Measurements from ENCODE around the gene PSMA5. TPM values are rescaled to one million over a fixed set of nuclear protein-coding genes. Genes with fewer than 3 reads are reported as not detected.

Gene PSMA5
- total RNA-seq, 1 donor from 2014 or later: 143 TPM

DNA sequence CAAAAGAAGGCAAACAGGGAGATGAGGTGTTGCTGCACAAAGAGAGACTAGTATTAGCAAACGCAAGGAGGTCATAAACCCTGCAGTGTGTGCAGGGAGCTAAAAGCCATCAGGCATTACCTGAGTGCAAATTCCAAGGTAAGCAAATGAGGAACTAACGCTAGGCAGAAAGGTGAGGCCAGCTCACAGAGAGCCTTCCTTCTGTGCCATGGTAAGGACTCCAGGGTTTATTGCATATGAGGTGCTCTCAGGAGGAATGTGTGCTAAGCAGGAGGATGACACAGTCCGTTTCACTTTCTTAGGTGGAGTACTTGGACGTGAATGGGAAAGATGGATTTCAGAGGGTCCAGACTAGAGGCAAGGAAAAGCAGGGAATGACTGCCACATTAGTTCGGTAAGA is 74.8 kb downstream of the PSMA5 start:
- FAIRE-seq (no peak), DNase-seq (ENCODE audit: low read depth) (no peak)
- H2AFZ ChIP-seq (ENCODE audit: low read depth, low read length): no peak overlapping the region
- H3K9me3 ChIP-seq (ENCODE audit: insufficient read depth, low read depth, low read length): no peaks in the 10 kb centered on the region
- Mint-ChIP-seq H3K9me3 (ENCODE audit: unreplicated experiment) (no peaks in the 10 kb centered on the region), H3K4me3 (ENCODE audit: unreplicated experiment) (no peak overlapping the region), H3K4me1 (ENCODE audit: low read depth, unreplicated experiment) (no peaks in the 10 kb centered on the region), H3K27me3 (ENCODE audit: low read depth, unreplicated experiment) (no peaks in the 10 kb centered on the region), H3K36me3 (ENCODE audit: low read depth, unreplicated experiment) (peaks cover 23% of the 10 kb centered on the region), H3K27ac (ENCODE audit: unreplicated experiment) (no peak overlapping the region)
- no peaks in the 10 kb centered on the region for H3K4me1 ChIP-seq (ENCODE audit: insufficient read depth, low read length)
- H3K36me3 ChIP-seq (ENCODE audit: insufficient read depth, low read length): peaks cover 14% of the 10 kb centered on the region
- H3K27me3 ChIP-seq (ENCODE audit: insufficient read depth, low read length): no peaks in the 10 kb centered on the region
- no peak overlapping the region for H3K4me2 ChIP-seq (ENCODE audit: low read length)
- no peaks in the 10 kb centered on the region for H4K20me1 ChIP-seq (ENCODE audit: insufficient read depth, low read length)
- H3K79me2 ChIP-seq (ENCODE audit: insufficient read depth, low read length): no peaks in the 10 kb centered on the region
- H3K27ac ChIP-seq (ENCODE audit: low read depth, low read length): no peak overlapping the region
- TF ChIP-seq, protein P1, sequence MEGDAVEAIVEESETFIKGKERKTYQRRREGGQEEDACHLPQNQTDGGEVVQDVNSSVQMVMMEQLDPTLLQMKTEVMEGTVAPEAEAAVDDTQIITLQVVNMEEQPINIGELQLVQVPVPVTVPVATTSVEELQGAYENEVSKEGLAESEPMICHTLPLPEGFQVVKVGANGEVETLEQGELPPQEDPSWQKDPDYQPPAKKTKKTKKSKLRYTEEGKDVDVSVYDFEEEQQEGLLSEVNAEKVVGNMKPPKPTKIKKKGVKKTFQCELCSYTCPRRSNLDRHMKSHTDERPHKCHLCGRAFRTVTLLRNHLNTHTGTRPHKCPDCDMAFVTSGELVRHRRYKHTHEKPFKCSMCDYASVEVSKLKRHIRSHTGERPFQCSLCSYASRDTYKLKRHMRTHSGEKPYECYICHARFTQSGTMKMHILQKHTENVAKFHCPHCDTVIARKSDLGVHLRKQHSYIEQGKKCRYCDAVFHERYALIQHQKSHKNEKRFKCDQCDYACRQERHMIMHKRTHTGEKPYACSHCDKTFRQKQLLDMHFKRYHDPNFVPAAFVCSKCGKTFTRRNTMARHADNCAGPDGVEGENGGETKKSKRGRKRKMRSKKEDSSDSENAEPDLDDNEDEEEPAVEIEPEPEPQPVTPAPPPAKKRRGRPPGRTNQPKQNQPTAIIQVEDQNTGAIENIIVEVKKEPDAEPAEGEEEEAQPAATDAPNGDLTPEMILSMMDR (IDR thresholded peaks at IDR 0.05; ENCODE audit: insufficient read depth, low read depth, low read length): no peak
- TF ChIP-seq EZH2 (IDR thresholded peaks at IDR 0.05; ENCODE audit: insufficient read depth, low read length): no peak
- H3K4me3 ChIP-seq (ENCODE audit: insufficient read depth, low read depth, low read length): no peak overlapping the region
- H3K9ac ChIP-seq (ENCODE audit: low read length): no peak overlapping the region

DNA sequence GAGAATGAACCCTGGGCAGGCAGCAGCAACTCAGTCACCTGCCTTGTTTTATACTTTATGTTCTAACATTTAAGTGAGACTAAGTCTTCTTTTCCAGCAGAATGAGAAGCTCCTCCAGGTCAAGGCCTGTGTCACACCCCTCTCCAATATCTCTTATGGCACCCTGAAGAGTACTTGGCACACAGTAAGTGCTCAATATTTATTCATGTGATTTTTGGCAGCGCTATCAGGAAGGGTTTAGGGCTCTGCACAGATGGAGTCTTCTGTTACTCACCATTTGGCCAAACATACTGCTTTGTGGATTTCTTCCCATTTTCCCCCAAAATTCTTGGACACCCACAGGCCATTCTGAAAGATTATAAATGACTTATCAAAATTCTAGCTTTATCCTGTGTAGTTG is 75.6 kb downstream of the PSMA5 start:
- peaks cover 15% of the 10 kb centered on the region for H3K36me3 ChIP-seq (ENCODE audit: insufficient read depth, low read length)
- TF ChIP-seq, protein P1 (IDR thresholded peaks at IDR 0.05; ENCODE audit: insufficient read depth, low read depth, low read length): no peak
- no peak for TF ChIP-seq EZH2 (IDR thresholded peaks at IDR 0.05; ENCODE audit: insufficient read depth, low read length)

DNA sequence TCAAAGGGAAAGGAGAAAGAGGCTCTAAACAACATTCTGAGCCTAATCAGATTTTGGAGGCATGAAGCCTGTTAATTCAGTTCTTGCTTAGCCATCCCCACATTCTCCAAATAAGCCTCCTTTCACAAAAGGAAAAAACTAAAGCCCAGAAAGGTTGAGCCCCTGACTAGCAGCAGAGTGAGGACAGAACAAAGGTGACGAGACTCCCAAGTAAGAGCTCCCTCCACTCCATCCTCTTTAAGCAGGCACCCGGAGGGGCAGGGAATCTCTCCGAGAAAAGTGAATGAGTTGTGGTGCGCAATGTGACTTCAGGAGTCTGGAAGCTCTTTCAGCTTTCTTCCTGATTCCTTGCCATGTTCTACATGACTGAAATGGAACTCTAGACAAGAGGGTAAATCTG is 76.1 kb downstream of the PSMA5 start:
- Mint-ChIP-seq H3K9me3 (ENCODE audit: unreplicated experiment) (no peaks in the 10 kb centered on the region), H3K27me3 (ENCODE audit: low read depth, unreplicated experiment) (no peaks in the 10 kb centered on the region), H3K4me3 (ENCODE audit: unreplicated experiment) (no peak overlapping the region), H3K4me1 (ENCODE audit: low read depth, unreplicated experiment) (no peaks in the 10 kb centered on the region), H3K27ac (ENCODE audit: unreplicated experiment) (no peak overlapping the region), H3K36me3 (ENCODE audit: low read depth, unreplicated experiment) (peaks cover 23% of the 10 kb centered on the region)
- H3K9me3 ChIP-seq (ENCODE audit: insufficient read depth, low read depth, low read length): no peaks in the 10 kb centered on the region
- no peak overlapping the region for H2AFZ ChIP-seq (ENCODE audit: low read depth, low read length)
- H3K9ac ChIP-seq (ENCODE audit: low read length): no peak overlapping the region
- H3K4me2 ChIP-seq (ENCODE audit: low read length): no peak overlapping the region
- no peak overlapping the region for H3K4me3 ChIP-seq (ENCODE audit: insufficient read depth, low read depth, low read length)
- no peaks in the 10 kb centered on the region for H3K79me2 ChIP-seq (ENCODE audit: insufficient read depth, low read length)
- FAIRE-seq (no peak), DNase-seq (ENCODE audit: low read depth) (no peak)
- H3K36me3 ChIP-seq (ENCODE audit: insufficient read depth, low read length): peaks cover 18% of the 10 kb centered on the region
- H3K4me1 ChIP-seq (ENCODE audit: insufficient read depth, low read length): no peaks in the 10 kb centered on the region
- H3K27ac ChIP-seq (ENCODE audit: low read depth, low read length): no peak overlapping the region
- TF ChIP-seq EZH2 (IDR thresholded peaks at IDR 0.05; ENCODE audit: insufficient read depth, low read length): no peak
- TF ChIP-seq, protein P1 (IDR thresholded peaks at IDR 0.05; ENCODE audit: insufficient read depth, low read depth, low read length): no peak
- H4K20me1 ChIP-seq (ENCODE audit: insufficient read depth, low read length): no peaks in the 10 kb centered on the region
- H3K27me3 ChIP-seq (ENCODE audit: insufficient read depth, low read length): no peaks in the 10 kb centered on the region

More for the DNA sequence above, 75.6 kb downstream of the PSMA5 start:
- no peak overlapping the region for H3K4me2 ChIP-seq (ENCODE audit: low read length)
- no peak overlapping the region for H2AFZ ChIP-seq (ENCODE audit: low read depth, low read length)
- H3K9ac ChIP-seq (ENCODE audit: low read length): no peak overlapping the region
- H4K20me1 ChIP-seq (ENCODE audit: insufficient read depth, low read length): no peaks in the 10 kb centered on the region
- no peaks in the 10 kb centered on the region for H3K4me1 ChIP-seq (ENCODE audit: insufficient read depth, low read length)
- H3K27me3 ChIP-seq (ENCODE audit: insufficient read depth, low read length): no peaks in the 10 kb centered on the region
- Mint-ChIP-seq H3K4me1 (ENCODE audit: low read depth, unreplicated experiment) (no peaks in the 10 kb centered on the region), H3K27me3 (ENCODE audit: low read depth, unreplicated experiment) (no peaks in the 10 kb centered on the region), H3K4me3 (ENCODE audit: unreplicated experiment) (no peak overlapping the region), H3K27ac (ENCODE audit: unreplicated experiment) (no peak overlapping the region), H3K36me3 (ENCODE audit: low read depth, unreplicated experiment) (peaks cover 23% of the 10 kb centered on the region), H3K9me3 (ENCODE audit: unreplicated experiment) (no peaks in the 10 kb centered on the region)
- H3K27ac ChIP-seq (ENCODE audit: low read depth, low read length): no peak overlapping the region
- no peak for DNase-seq (ENCODE audit: low read depth)
- no peaks in the 10 kb centered on the region for H3K9me3 ChIP-seq (ENCODE audit: insufficient read depth, low read depth, low read length)
- FAIRE-seq: no peak
- no peaks in the 10 kb centered on the region for H3K79me2 ChIP-seq (ENCODE audit: insufficient read depth, low read length)
- H3K4me3 ChIP-seq (ENCODE audit: insufficient read depth, low read depth, low read length): no peak overlapping the region

Other genes starting within 250 kb of the PSMA5 start
- 350 and 355 TPM in 2 replicates for gene SARS1, start 212.5 kb downstream of the PSMA5 start, total RNA-seq
- 8.5 and 10.0 TPM in 2 replicates for gene CELSR2, start 176.9 kb downstream of the PSMA5 start, total RNA-seq
- 4.5 and 7.7 TPM in 2 replicates for gene PSRC1, start 143.3 kb downstream of the PSMA5 start, total RNA-seq
- gene MYBPHL, start 119.4 kb downstream of the PSMA5 start, total RNA-seq: not detected in 2 replicates
- 135 and 138 TPM in 2 replicates for gene SORT1, start 28.5 kb downstream of the PSMA5 start, total RNA-seq
- gene SYPL2, start 40.1 kb upstream of the PSMA5 start, total RNA-seq: 0.70 and 0.77 TPM in 2 replicates
- 5.5 and 6.2 TPM in 2 replicates for gene ATXN7L2, start 57.5 kb upstream of the PSMA5 start, total RNA-seq
- 9.4 and 11.9 TPM in 2 replicates for gene CYB561D1, start 67.6 kb upstream of the PSMA5 start, total RNA-seq
- gene AMIGO1, start 83.3 kb upstream of the PSMA5 start, total RNA-seq: 1.2 and 1.8 TPM in 2 replicates
- not detected in 2 replicates for gene GPR61, start 113.4 kb upstream of the PSMA5 start, total RNA-seq
- gene GNAI3, start 122.2 kb upstream of the PSMA5 start, total RNA-seq: 15.3 and 16.1 TPM in 2 replicates
- gene GNAT2, start 193.2 kb upstream of the PSMA5 start, total RNA-seq: not detected in 2 replicates
- gene AMPD2, start 193.4 kb upstream of the PSMA5 start, total RNA-seq: 155 and 156 TPM in 2 replicates
- gene GSTM4, start 229.7 kb upstream of the PSMA5 start, total RNA-seq: 4.4 and 4.6 TPM in 2 replicates
- 11.8 and 13.4 TPM in 2 replicates for gene GSTM2, start 241.6 kb upstream of the PSMA5 start, total RNA-seq